Muscle of leg (tissue), 11 donors: ENCODE measurements around the gene SLC6A13. TPM values are rescaled to one million over a fixed set of nuclear protein-coding genes. Genes with fewer than 3 reads are reported as not detected.
"Not testable (repeated sequence)": the region's sequence is repeated elsewhere in the genome, so short reads cannot be mapped to it uniquely, and the experiment has no call there.

Experiments
- DNase-seq: peaks from one replicate; pipeline ENCODE4 v3.0.0; 2013
- H3K27ac ChIP-seq: one replicate; pipeline ENCODE4 v1.5.1; 2013; ENCODE audit warnings: mild to moderate bottlenecking, low read length, control low read depth
- H3K27me3 ChIP-seq: one replicate; pipeline ENCODE4 v1.6.1; 2013; ENCODE audit warnings: low read length; ENCODE audit not compliant: control insufficient read depth, insufficient read depth
- H3K36me3 ChIP-seq: one replicate; pipeline ENCODE4 v1.6.1; 2013; ENCODE audit warnings: low read length; ENCODE audit not compliant: control insufficient read depth, insufficient read depth
- H3K4me1 ChIP-seq: one replicate; pipeline ENCODE4 v1.6.1; 2013; ENCODE audit warnings: low read length; ENCODE audit not compliant: control insufficient read depth, insufficient read depth
- H3K4me3 ChIP-seq: one replicate; pipeline ENCODE4 v1.5.1; 2013; ENCODE audit warnings: low read length, control low read depth
- H3K9me3 ChIP-seq: replicated peaks from 2 replicates; pipeline ENCODE4 v1.6.1; 2013; ENCODE audit warnings: low read depth, low read length; ENCODE audit not compliant: control insufficient read depth
- WGBS: methylation state at CpG from one replicate; pipeline ENCODE4 v1.1.5; 2013; ENCODE audit warnings: missing lambda C conversion rate; ENCODE audit not compliant: insufficient coverage; 5-methylcytosine and 5-hydroxymethylcytosine counted together
- polyA plus RNA-seq, 8 donors: library from polyadenylated mRNA; unstranded; fragments of 120-200 nt; gene quantifications; one replicate each; pipeline versions ENCODE4 v1.2.1 to v1.2.3, GENCODE V29; 2013; ENCODE audit warnings: inconsistent platforms in 1 of 8, low replicate concordance in 1 of 8; ENCODE audit not compliant: insufficient read length in 8 of 8, insufficient read depth in 1 of 8
- total RNA-seq: library from RNA; stranded (reverse); fragments of 120-200 nt; gene quantifications from one replicate; pipeline ENCODE4 v1.2.4, GENCODE V29; 2013

Gene SLC6A13
- total and polyA plus RNA-seq, 9 donors: 0.77 to 7.5 (median 2.7) TPM

GRCh38 chr12:194276-194675, 68.4 kb downstream of the SLC6A13 start:
- H3K36me3 ChIP-seq: no peaks in the 10 kb centered on the region
- DNase-seq: no peak
- no peak overlapping the region for H3K4me3 ChIP-seq
- H3K4me1 ChIP-seq: peaks cover 4% of the 10 kb centered on the region
- 63% methylated on average over 2 of the region's 7 CpGs for WGBS
- H3K27ac ChIP-seq: no peak overlapping the region
- peaks cover 22% of the 10 kb centered on the region for H3K27me3 ChIP-seq
- no peaks in the 10 kb centered on the region for H3K9me3 ChIP-seq

- WGBS: 44% methylated on average over 7 of the region's 10 CpGs
- no peak for DNase-seq
- Histone ChIP-seq H3K4me1 (peaks cover 6% of the 10 kb centered on the region), H3K27me3 (peaks cover 21% of the 10 kb centered on the region), H3K27ac (no peak overlapping the region), H3K36me3 (no peaks in the 10 kb centered on the region), H3K9me3 (no peaks in the 10 kb centered on the region), H3K4me3 (no peak overlapping the region)
Measured at GRCh38 chr12:193261-193660, 69.4 kb downstream of the SLC6A13 start.

- no peak overlapping the region for H3K27ac ChIP-seq
- H3K27me3 ChIP-seq: peaks cover 21% of the 10 kb centered on the region
- whole genome bisulfite sequencing: no CpG with 5 or more reads among the region's 3 CpGs
- no peak overlapping the region for H3K4me3 ChIP-seq
- peaks cover 6% of the 10 kb centered on the region for H3K4me1 ChIP-seq
- H3K36me3 ChIP-seq: no peaks in the 10 kb centered on the region
- H3K9me3 ChIP-seq: no peaks in the 10 kb centered on the region
- DNase-seq: no peak
Measured at GRCh38 chr12:191541-191940, 71.1 kb downstream of the SLC6A13 start.

GRCh38 chr12:190881-191280, 71.8 kb downstream of the SLC6A13 start:
- H3K27me3 ChIP-seq: peaks cover 21% of the 10 kb centered on the region
- no peak overlapping the region for H3K4me3 ChIP-seq
- WGBS: 74% methylated on average over 3 of the region's 8 CpGs
- no peak overlapping the region for H3K27ac ChIP-seq
- DNase-seq: no peak
- H3K36me3 ChIP-seq: no peaks in the 10 kb centered on the region
- H3K9me3 ChIP-seq: no peaks in the 10 kb centered on the region
- peaks cover 6% of the 10 kb centered on the region for H3K4me1 ChIP-seq

GRCh38 chr12:189622-189962, 73.0 kb downstream of the SLC6A13 start:
- no peak for DNase-seq
- Histone ChIP-seq H3K4me3 (no peak overlapping the region), H3K27ac (no peak overlapping the region), H3K36me3 (no peaks in the 10 kb centered on the region), H3K27me3 (peaks cover 17% of the 10 kb centered on the region), H3K9me3 (no peaks in the 10 kb centered on the region), H3K4me1 (peaks cover 6% of the 10 kb centered on the region)
- no CpG with 5 or more reads among the region's 6 CpGs for WGBS

GRCh38 chr12:188910-189621, 73.6 kb downstream of the SLC6A13 start:
- Histone ChIP-seq H3K27me3 (peaks cover 14% of the 10 kb centered on the region), H3K4me1 (peaks cover 6% of the 10 kb centered on the region), H3K9me3 (no peaks in the 10 kb centered on the region), H3K36me3 (no peaks in the 10 kb centered on the region), H3K4me3 (peak overlapping the region; percentile 42), H3K27ac (no peak overlapping the region)
- 4% methylated on average over 51 of the region's 52 CpGs for WGBS
- peak; percentile 81 for DNase-seq

- WGBS: 47% methylated on average over 26 of the region's 53 CpGs
- not testable (repeated sequence) for H3K36me3 ChIP-seq, H3K27ac ChIP-seq, H3K4me1 ChIP-seq, H3K9me3 ChIP-seq, DNase-seq
- peaks cover 14% of the 10 kb centered on the region for H3K27me3 ChIP-seq
- peak overlapping the region; percentile 42 for H3K4me3 ChIP-seq
Measured at GRCh38 chr12:187986-188909, 74.4 kb downstream of the SLC6A13 start.

- DNase-seq: no peak
- WGBS: 73% methylated on average over 10 of the region's 11 CpGs
- H3K27me3 ChIP-seq: peaks cover 6% of the 10 kb centered on the region
Measured at GRCh38 chr12:186006-186625, 76.5 kb downstream of the SLC6A13 start.

GRCh38 chr12:185576-185955, 77.1 kb downstream of the SLC6A13 start:
- Histone ChIP-seq H3K27me3 (peaks cover 6% of the 10 kb centered on the region), H3K4me1 (peaks cover 6% of the 10 kb centered on the region), H3K9me3 (no peaks in the 10 kb centered on the region), H3K27ac (no peak overlapping the region), H3K36me3 (no peaks in the 10 kb centered on the region), H3K4me3 (no peak overlapping the region)
- no peak for DNase-seq
- WGBS: 77% methylated on average over 8 of the region's 8 CpGs

More at GRCh38 chr12:186006-186625, 76.5 kb downstream of the SLC6A13 start:
- H3K27ac ChIP-seq: no peak overlapping the region
- H3K4me1 ChIP-seq: peaks cover 6% of the 10 kb centered on the region
- no peaks in the 10 kb centered on the region for H3K36me3 ChIP-seq
- H3K4me3 ChIP-seq: no peak overlapping the region
- H3K9me3 ChIP-seq: no peaks in the 10 kb centered on the region
